ENCODE measurements around the gene SNX13. TPM values are rescaled to one million over a fixed set of nuclear protein-coding genes. Genes with fewer than 3 reads are reported as not detected.

The SNX13 gene
- total and polyA plus RNA-seq, 2 experiments from 2014 or later: 7.5 to 42.7 TPM

GRCh38 chr7:17903337-17903736 lies 37.0 kb downstream of the SNX13 start (continued):
- TF ChIP-seq REST (IDR thresholded peaks at IDR 0.05; ENCODE audit: unreplicated experiment) (no peak), JUNB (IDR thresholded peaks at IDR 0.05; ENCODE audit: unreplicated experiment) (no peak), NANOG (IDR thresholded peaks at IDR 0.05; ENCODE audit: borderline replicate concordance) (no peak)

- Histone ChIP-seq H3K4me2 (peak overlapping the region; percentile 48), H3K4me1 (ENCODE audit: insufficient read depth) (peaks cover 30% of the 10 kb centered on the region), H3K36me3 (ENCODE audit: insufficient read depth) (no peaks in the 10 kb centered on the region), H2AFZ (no peak overlapping the region), H4K20me1 (replicated peaks; ENCODE audit: insufficient read depth) (no peaks in the 10 kb centered on the region; the same call in 1 of the 2 replicates), H3K4me3 (no peak overlapping the region), H3F3A (replicated peaks; ENCODE audit: low read depth) (no peaks in the 10 kb centered on the region), H3K79me2 (replicated peaks; ENCODE audit: insufficient read depth) (peaks cover 48% of the 10 kb centered on the region), H3K9me2 (ENCODE audit: insufficient read depth) (no peaks in the 10 kb centered on the region), H3K27ac (ENCODE audit: low read depth) (no peak overlapping the region), H3K27me3 (ENCODE audit: insufficient read depth) (no peaks in the 10 kb centered on the region)
- no peaks in the 10 kb centered on the region for H3K9me3 Mint-ChIP-seq
- DNase-seq (ENCODE audit: low spot score) (peak; percentile 75), ATAC-seq (peak; percentile 81)
- H3K27ac Mint-ChIP-seq: no peak overlapping the region
- H3K36me3 Mint-ChIP-seq (ENCODE audit: low read depth): no peaks in the 10 kb centered on the region
- H3K4me1 Mint-ChIP-seq: peaks cover 32% of the 10 kb centered on the region
- 0 out of 3 replicates have a peak overlapping the region, but pooled peaks have one; percentile 9 for H3K4me3 Mint-ChIP-seq
- TF ChIP-seq ZNF114 (CRISPR knock-in tag; IDR thresholded peaks at IDR 0.05) (no peak), ETS1 (IDR thresholded peaks at IDR 0.05) (no peak), POLR2AphosphoS5 (IDR thresholded peaks at IDR 0.05; ENCODE audit: low read depth) (no peak), CREB1 (CRISPR knock-in tag; IDR thresholded peaks at IDR 0.05; ENCODE audit: low read depth) (no peak), EZH2phosphoT487 (IDR thresholded peaks at IDR 0.05; ENCODE audit: unreplicated experiment) (no peak), REST (IDR thresholded peaks at IDR 0.05; ENCODE audit: unreplicated experiment) (no peak)
- peaks cover 4% of the 10 kb centered on the region for H3K27me3 Mint-ChIP-seq (ENCODE audit: insufficient read depth, low read depth, poor library complexity)
Measured at GRCh38 chr7:17902599-17902998, 37.7 kb downstream of the SNX13 start.

All from GM23338 (cell line).